Stimulated activated CD8-positive, alpha-beta memory T cell treated with anti-CD3 and anti-CD28 coated beads, Interleukin-15, amount 100 ng/mL, for 24 hours (primary cell): ENCODE data around the gene TLE1.
"Not testable (repeated sequence)": the region's sequence is repeated elsewhere in the genome, so short reads cannot be mapped to it uniquely, and the experiment has no call there.

Experiments
- DNase-seq: peaks from one replicate; pipeline ENCODE4 v3.0.0-alpha.2; 2020; ENCODE audit warnings: low read depth

Gene TLE1

GRCh38 chr9:81652058-81652687 is 37.2 kb downstream of the TLE1 start:
- no peak for DNase-seq

GRCh38 chr9:81650586-81651515 is 38.5 kb downstream of the TLE1 start:
- DNase-seq: no peak

GRCh38 chr9:81649475-81650240 is 39.7 kb downstream of the TLE1 start:
- DNase-seq: no peak

- DNase-seq: no peak
Measured at GRCh38 chr9:81648891-81649290, 40.5 kb downstream of the TLE1 start.

GRCh38 chr9:81646337-81646736 is 43.0 kb downstream of the TLE1 start:
- no peak for DNase-seq

GRCh38 chr9:81644513-81644912 is 44.8 kb downstream of the TLE1 start:
- DNase-seq: not testable (repeated sequence)

GRCh38 chr9:81637276-81637675 is 52.1 kb downstream of the TLE1 start:
- DNase-seq: no peak

GRCh38 chr9:81636255-81636599 is 53.1 kb downstream of the TLE1 start:
- DNase-seq: no peak

- no peak for DNase-seq
Measured at GRCh38 chr9:81635521-81636254, 53.7 kb downstream of the TLE1 start.

GRCh38 chr9:81634915-81635516 is 54.3 kb downstream of the TLE1 start:
- no peak for DNase-seq

- no peak for DNase-seq
Measured at GRCh38 chr9:81633952-81634854, 55.1 kb downstream of the TLE1 start.

GRCh38 chr9:81632599-81632998 is 56.7 kb downstream of the TLE1 start:
- no peak for DNase-seq

- DNase-seq: no peak
Measured at GRCh38 chr9:81631218-81631745, 58.1 kb downstream of the TLE1 start.

GRCh38 chr9:81629440-81629839 is 59.9 kb downstream of the TLE1 start:
- no peak for DNase-seq

GRCh38 chr9:81628897-81629296 is 60.5 kb downstream of the TLE1 start:
- no peak for DNase-seq

GRCh38 chr9:81627481-81627880 is 61.9 kb downstream of the TLE1 start:
- no peak for DNase-seq

- no peak for DNase-seq
Measured at GRCh38 chr9:81626511-81626910, 62.8 kb downstream of the TLE1 start.

GRCh38 chr9:81625969-81626368 is 63.4 kb downstream of the TLE1 start:
- DNase-seq: no peak

- DNase-seq: no peak
Measured at GRCh38 chr9:81623778-81624177, 65.6 kb downstream of the TLE1 start.
